LNCAP (cell line): Measurements from ENCODE around the gene DACH2.

Experiments
- CTCF ChIP-seq: fragments of 450-650 bp; IDR thresholded peaks from 2 replicates; pipeline ENCODE4 v1.5.1; 2017; ENCODE audit warnings: mild to moderate bottlenecking

DACH2 gene

GRCh38 chrX:86195343-86195742 lies 47.1 kb downstream of the DACH2 start:
- no peak for TF ChIP-seq CTCF

GRCh38 chrX:86197815-86198214 lies 49.6 kb downstream of the DACH2 start:
- TF ChIP-seq CTCF, result no peak

GRCh38 chrX:86210772-86211171 lies 62.5 kb downstream of the DACH2 start:
- no peak for TF ChIP-seq CTCF

- no peak for TF ChIP-seq CTCF
Observed at GRCh38 chrX:86215260-86215659, 67.0 kb downstream of the DACH2 start.

- no peak for TF ChIP-seq CTCF
Observed at GRCh38 chrX:86237482-86237881, 89.2 kb downstream of the DACH2 start.

GRCh38 chrX:86241547-86241946 lies 93.3 kb downstream of the DACH2 start:
- no peak for TF ChIP-seq CTCF

GRCh38 chrX:86263526-86263925 lies 115.3 kb downstream of the DACH2 start:
- TF ChIP-seq CTCF, result no peak

- TF ChIP-seq CTCF, result no peak
Observed at GRCh38 chrX:86295293-86295692, 147.0 kb downstream of the DACH2 start.
